HG03432 (cell line): Measurements from ENCODE around the gene SGO1.
"Not testable (repeated sequence)": the region's sequence is repeated elsewhere in the genome, so short reads cannot be mapped to it uniquely, and the experiment has no call there.

Source experiments
- ATAC-seq: cut with Tn5 transposase; IDR thresholded peaks from one replicate; pipeline ENCODE4 v1.9.1; 2021; ENCODE audit warnings: mild to moderate bottlenecking, moderate library complexity; ENCODE audit not compliant: unreplicated experiment

The SGO1 gene

GRCh38 chr3:20185679-20186599, at the start of gene SGO1:
TSS of gene SGO1 (minus strand) at chr3:20186206. CDS start at chr3:20184027, 2,179 bp downstream.
- peak; percentile 96 for ATAC-seq

GRCh38 chr3:20235796-20236195, 49.8 kb upstream of the SGO1 start:
- ATAC-seq = no peak

DNA sequence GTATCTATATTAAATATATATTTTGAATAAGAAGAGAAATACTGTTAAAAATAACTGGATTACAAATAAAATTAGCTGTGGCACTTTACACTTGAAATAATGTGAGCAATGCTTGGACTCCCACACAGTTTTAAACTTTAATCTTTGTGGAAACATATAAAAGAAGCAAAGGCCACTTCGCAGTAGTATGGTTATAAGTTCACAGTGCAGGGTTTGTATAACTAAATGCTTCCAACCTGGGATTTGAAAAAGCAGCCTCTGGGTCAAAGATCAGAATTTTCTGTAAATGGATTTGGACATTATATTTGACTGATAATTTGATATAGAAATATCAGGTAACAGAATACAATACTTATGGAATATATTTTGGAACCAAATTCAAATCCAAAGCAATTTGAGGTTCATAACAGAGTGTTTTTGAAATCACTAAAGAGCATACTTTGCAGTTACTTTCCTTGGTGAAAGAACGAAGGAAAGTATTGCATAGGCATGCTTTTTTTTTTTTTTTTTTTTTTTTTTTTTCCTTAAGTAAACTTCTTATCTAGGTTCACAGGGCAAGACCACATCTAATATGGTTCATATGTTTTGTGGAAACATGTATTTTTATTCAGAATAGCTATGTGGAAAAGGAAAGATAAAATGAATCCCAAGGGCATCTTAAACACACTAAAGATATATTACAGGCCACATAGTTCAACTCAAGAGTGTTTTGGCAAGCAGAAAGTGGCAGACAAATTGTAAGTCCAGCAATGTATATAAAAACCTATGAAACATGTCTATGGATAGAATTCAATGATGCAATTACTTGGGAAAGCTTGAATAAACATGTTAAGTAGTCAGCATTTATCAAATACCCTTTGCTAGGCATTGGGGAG, 47.1 kb upstream of the SGO1 start:
- ATAC-seq = no peak

DNA sequence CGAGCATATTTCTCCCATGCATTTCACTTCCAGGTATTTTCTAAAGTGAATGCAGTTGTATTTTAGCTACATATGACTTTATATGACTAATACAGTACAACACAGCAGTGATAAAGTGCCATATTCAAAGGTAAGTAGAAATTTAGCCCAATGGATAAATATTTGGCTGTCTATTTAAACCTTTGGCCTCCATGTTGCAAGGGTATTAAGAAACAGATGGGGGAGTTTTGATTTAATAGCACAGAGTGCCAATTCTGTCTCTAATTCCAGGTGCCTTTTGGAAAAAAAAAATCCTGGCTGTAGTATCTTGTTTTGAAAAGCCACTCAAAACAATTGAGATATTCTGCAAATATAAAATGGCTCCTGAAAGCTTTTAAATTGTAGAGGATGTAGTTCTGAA, 44.9 kb upstream of the SGO1 start:
- ATAC-seq = no peak

- ATAC-seq = peak; percentile 59
Observed at GRCh38 chr3:20225769-20226168, 39.8 kb upstream of the SGO1 start.

- ATAC-seq = no peak
Observed at GRCh38 chr3:20222274-20222673, 36.3 kb upstream of the SGO1 start.

DNA sequence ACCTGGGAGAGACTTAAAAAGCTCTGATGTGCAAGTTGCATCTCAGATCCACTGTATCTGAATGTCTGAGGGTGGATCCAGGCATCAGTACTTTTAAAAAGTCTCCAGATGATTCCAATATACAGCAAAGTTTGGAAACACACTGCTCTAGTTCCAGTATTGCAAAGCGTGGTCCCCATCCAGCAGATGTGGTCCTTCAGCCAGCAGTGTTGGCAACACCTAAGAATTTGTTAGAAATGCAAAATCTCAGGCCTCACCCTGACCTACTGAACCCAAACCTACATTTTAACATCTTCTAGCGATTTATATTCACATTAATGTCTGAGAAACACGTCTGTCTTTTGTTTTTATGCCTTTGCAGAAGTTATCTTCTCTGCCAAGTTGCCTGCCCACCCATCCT, 32.2 kb upstream of the SGO1 start:
- ATAC-seq = no peak

- no peak for ATAC-seq
Observed at GRCh38 chr3:20215636-20216035, 29.6 kb upstream of the SGO1 start.

DNA sequence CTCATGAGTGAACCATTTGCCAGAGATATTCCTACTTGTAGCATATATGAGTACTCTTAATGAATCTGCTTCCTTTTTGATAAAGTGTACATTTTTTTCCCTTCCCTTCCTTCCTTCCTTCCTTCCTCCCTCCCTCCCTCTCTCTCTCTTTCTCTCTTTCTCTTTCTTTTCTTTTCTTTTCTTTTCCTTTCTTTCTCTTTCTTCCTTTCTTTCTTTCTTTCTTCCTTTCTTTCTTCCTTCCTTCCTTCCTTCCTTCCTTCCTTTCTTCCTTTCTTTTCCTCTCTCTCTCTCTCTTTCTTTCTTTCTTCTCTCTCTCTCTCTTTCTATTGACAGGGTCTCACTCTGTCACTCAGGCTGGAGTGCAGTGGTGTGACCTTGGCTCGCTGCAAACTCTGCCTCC, 27.5 kb upstream of the SGO1 start:
- not testable (repeated sequence) for ATAC-seq

DNA sequence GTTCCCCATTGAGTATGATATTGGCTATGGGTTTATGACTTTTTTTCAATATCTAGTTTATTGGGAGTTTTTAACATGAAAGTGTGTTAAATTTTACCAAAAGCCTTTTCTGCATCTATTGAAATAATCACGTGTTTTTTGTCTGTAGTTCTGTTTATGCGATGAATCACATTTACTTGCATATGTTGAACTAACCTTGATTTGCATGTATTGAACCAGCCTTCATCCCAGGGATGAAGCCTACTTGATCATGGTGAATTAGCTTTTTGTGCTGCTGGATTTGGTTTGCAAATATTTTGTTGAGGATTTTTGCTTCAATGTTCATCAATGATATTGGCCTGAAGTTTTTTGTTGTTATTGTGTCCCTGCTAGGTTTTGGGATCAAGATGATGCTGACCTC, 21.9 kb upstream of the SGO1 start:
- ATAC-seq = not testable (repeated sequence)

DNA sequence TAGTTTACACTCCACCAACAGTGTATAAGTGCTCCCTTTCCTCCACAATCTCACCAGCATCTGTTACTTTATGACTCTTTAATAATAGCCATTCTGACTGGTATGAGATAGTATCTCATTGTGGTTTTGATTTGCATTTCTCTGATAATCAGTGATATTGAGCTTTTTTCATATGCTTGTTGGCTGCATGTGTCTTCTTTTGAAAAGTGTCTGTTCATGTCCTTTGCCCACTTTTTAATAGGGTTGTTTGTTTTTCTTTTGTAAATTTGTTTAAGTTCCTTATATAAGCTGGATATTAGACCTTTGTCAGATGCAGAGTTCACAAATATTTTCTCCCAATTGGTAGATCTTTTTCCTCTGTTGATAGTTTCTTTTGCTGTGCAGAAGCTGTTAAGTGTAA, 19.9 kb upstream of the SGO1 start:
- ATAC-seq = not testable (repeated sequence)

- no peak for ATAC-seq
Observed at GRCh38 chr3:20201143-20201542, 15.1 kb upstream of the SGO1 start.

DNA sequence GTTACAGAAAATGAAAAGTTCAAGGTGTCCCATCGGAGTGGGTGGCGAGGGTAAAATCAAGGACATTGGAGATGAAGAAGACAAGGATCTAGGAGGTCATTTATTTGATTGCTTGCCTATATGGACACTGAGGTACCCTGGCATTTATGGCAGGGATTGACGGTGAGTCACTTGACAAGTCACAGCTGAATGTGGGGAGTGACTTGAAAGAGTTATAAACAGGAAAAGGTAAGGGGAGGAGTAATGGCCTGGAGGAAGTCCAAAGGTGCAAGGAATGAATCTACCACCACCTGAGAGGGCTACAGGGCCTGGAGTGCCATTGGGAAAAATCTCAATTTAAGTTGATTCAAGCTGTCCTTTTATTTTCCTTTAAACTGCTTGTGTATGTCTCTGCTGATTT, 11.8 kb upstream of the SGO1 start:
- ATAC-seq = no peak

DNA sequence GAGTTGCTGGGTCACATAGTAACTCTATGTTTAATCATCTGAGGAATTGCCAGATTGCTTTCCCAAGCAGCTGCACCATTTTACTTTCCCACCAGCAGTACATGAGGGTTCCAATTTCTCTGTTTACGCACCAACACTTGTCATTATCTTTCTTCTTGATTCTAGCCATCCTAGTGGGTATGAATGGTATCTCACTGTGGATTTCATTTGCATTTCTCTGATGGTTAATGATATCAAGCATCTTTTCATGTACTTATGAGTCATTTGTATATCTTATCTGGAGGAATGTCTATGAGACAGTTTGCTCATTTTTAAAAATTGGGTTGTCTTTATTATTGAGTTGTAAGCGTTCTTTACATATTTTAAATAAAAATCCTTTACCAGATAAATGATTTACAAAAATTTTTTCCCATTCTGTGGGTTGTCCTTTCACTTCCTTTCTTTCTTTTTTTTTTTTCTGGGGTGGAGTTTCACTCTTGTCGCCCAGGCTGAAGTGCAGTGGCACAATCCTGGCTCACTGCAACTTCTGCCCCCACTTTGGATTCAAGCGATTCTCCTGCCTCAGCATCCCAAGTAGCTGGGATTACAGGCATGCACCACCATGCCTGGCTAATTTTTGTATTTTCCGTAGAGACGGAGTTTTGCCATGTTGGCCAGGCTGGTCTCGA, 8.9 kb upstream of the SGO1 start:
- ATAC-seq = no peak

- ATAC-seq = no peak
Observed at GRCh38 chr3:20190991-20191390, 5.0 kb upstream of the SGO1 start.

DNA sequence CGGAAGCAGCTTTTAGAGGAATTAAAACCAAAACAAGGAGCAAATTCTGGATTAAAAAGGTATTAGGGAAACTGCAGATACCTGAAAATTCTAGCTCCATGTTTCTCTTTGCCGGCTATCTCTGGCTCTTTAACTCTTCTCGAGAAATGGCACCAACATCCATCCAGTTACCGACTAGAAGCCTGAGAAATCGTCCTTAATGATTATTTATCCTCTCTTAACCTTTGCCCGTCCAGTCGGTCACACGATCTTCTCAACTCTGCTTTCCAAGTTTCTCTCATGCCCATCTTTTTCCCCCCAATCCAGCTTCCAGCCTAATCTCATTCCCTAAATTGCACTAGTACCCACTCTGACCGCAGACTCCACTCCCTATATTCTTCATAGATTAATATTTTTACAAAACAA, 596 bp upstream of the SGO1 start:
- peak; percentile 6 for ATAC-seq

- peak; percentile 9 for ATAC-seq
Observed at GRCh38 chr3:20185331-20185678, 701 bp downstream of the SGO1 start.

- no peak for ATAC-seq
Observed at GRCh38 chr3:20182206-20182605, 3.8 kb downstream of the SGO1 start.

DNA sequence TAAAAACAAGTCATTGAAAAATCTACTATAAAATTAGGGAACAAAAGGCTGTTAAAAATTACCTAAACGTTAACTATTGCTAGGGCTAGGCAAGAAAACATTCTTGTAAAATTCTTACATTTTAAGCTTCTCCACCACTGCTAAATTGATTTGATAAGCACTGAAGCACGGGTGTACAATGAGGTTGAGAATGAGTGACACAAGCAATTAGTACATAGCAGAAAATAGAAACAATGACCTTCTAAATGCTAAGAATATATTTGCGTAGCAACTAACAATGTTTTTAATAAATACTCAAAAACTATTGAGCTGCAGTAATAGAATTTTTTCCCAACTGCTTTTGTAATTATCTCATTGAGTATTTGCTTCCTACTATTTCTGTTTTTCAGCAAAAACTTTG, 4.7 kb downstream of the SGO1 start:
- ATAC-seq = no peak

- no peak for ATAC-seq
Observed at GRCh38 chr3:20173844-20174410, 12.1 kb downstream of the SGO1 start.

GRCh38 chr3:20161714-20162113, 24.3 kb downstream of the SGO1 start:
- ATAC-seq = no peak
